Measurements from ENCODE around the gene ADORA2B. TPM values are rescaled to one million over a fixed set of nuclear protein-coding genes. Genes with fewer than 3 reads are reported as not detected.

The ADORA2B gene
- total and polyA plus RNA-seq, 2 donors from 2014 or later: 0.60 TPM; not detected in 1

GRCh38 chr17:16013943-16014407, 69.0 kb downstream of the ADORA2B start:
- DNase-seq (peak in 2 of 5 donors; percentile 9 to 25), FAIRE-seq (no peak)
- no peak overlapping the region for H3K9ac ChIP-seq (ENCODE audit: low read length in 3 of 3)
- no peaks in the 10 kb centered on the region for H3K27me3 ChIP-seq (ENCODE audit: control insufficient read depth, insufficient read depth, low read length)
- H3K27ac ChIP-seq (ENCODE audit: low read depth in 2 of 2, low read length in 2 of 2): no peak overlapping the region
- intact Hi-C loops (cut with DNase I): no loop called here
- no peak overlapping the region for H3K4me3 ChIP-seq (ENCODE audit: low read length in 3 of 3)
- TF ChIP-seq CTCF (IDR thresholded peaks at IDR 0.05; ENCODE audit: borderline replicate concordance, extremely low read depth, insufficient read depth): peak; percentile 16
- H3K4me1 ChIP-seq (ENCODE audit: control insufficient read depth in 2 of 3, insufficient read depth in 2 of 3, low read depth in 1 of 3, low read length in 3 of 3): peaks cover 0 to 2% (median 0%) of the 10 kb centered on the region in 3 donors
- peaks cover 0 to 2% (median 0%) of the 10 kb centered on the region in 3 donors for H3K36me3 ChIP-seq (ENCODE audit: control insufficient read depth in 2 of 3, insufficient read depth in 3 of 3, low read length in 3 of 3)
- H3K9me3 ChIP-seq (ENCODE audit: control insufficient read depth in 2 of 3, insufficient read depth in 1 of 3, low read length in 3 of 3): no peaks in the 10 kb centered on the region

DNA sequence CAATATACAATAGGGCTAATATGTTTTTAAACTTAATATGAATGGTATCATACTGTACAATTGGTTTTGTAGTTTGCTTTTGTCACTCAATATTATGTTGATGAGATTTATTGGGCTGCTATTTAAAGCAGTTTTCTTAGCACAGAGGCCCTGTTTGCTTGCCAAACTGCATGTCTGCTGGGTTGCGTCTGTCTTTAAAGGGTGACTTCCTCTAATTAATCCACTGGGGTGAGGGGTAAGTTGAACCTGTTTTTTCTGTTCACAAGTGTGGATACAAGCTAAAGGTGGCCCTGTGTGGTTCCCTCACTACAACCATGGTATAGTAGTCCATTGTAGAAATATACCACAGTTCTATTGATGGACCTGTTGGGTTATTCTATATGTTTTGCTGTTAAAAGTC, 74.4 kb downstream of the ADORA2B start:
- H3K9me3 ChIP-seq (ENCODE audit: control insufficient read depth in 2 of 3, insufficient read depth in 1 of 3, low read length in 3 of 3): no peaks in the 10 kb centered on the region
- no peak overlapping the region for H3K9ac ChIP-seq (ENCODE audit: low read length in 3 of 3)
- peaks cover 0 to 13% (median 2%) of the 10 kb centered on the region in 3 donors for H3K36me3 ChIP-seq (ENCODE audit: control insufficient read depth in 2 of 3, insufficient read depth in 3 of 3, low read length in 3 of 3)
- intact Hi-C loops (cut with DNase I): no loop called here
- no peaks in the 10 kb centered on the region for H3K4me1 ChIP-seq (ENCODE audit: control insufficient read depth in 2 of 3, insufficient read depth in 2 of 3, low read depth in 1 of 3, low read length in 3 of 3)
- no peak for TF ChIP-seq CTCF (IDR thresholded peaks at IDR 0.05; ENCODE audit: borderline replicate concordance, extremely low read depth, insufficient read depth)
- no peak for FAIRE-seq
- H3K4me3 ChIP-seq (ENCODE audit: low read length in 3 of 3): no peak overlapping the region
- no peak overlapping the region for H3K27ac ChIP-seq (ENCODE audit: low read depth in 2 of 2, low read length in 2 of 2)
- DNase-seq: no peak
- H3K27me3 ChIP-seq (ENCODE audit: control insufficient read depth, insufficient read depth, low read length): no peaks in the 10 kb centered on the region

DNA sequence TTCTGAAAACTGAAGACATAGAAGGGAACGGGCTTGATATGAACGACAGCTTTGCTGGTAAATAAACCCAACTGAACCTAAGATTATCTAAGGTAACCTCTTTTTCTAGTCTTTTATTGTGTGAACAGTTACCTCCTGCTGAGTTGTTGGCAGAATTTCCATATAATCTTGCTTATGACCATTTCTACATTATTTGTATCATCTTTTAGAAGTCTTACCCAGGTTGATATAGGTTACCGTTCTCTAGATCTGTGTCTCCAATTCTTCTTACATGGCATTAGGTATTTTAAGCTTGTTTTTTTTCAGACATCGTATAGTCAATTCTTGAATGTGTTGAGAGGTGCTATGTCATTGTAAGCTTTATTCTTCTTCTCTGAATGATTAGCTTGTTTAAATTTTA, 79.0 kb downstream of the ADORA2B start:
- H3K36me3 ChIP-seq (ENCODE audit: control insufficient read depth in 2 of 3, insufficient read depth in 3 of 3, low read length in 3 of 3): peaks cover 12 to 53% (median 35%) of the 10 kb centered on the region in 3 donors
- FAIRE-seq: no peak
- intact Hi-C loops (cut with DNase I): no loop called here

More for the DNA sequence above, 79.0 kb downstream of the ADORA2B start:
- Histone ChIP-seq H3K27ac (ENCODE audit: low read depth in 2 of 2, low read length in 2 of 2) (no peak overlapping the region), H3K9me3 (ENCODE audit: control insufficient read depth in 2 of 3, insufficient read depth in 1 of 3, low read length in 3 of 3) (no peaks in the 10 kb centered on the region), H3K27me3 (ENCODE audit: control insufficient read depth, insufficient read depth, low read length) (no peaks in the 10 kb centered on the region), H3K4me3 (ENCODE audit: low read length in 3 of 3) (no peak overlapping the region), H3K9ac (ENCODE audit: low read length in 3 of 3) (no peak overlapping the region), H3K4me1 (ENCODE audit: control insufficient read depth in 2 of 3, insufficient read depth in 2 of 3, low read depth in 1 of 3, low read length in 3 of 3) (no peaks in the 10 kb centered on the region)
- no peak for DNase-seq
- no peak for TF ChIP-seq CTCF (IDR thresholded peaks at IDR 0.05; ENCODE audit: borderline replicate concordance, extremely low read depth, insufficient read depth)

Measured in kidney (tissue), 14 donors.